Stimulated activated CD4-positive, alpha-beta T cell treated with anti-CD3 and anti-CD28 coated beads, Interleukin-1b, Interleukin-23, amount 100 ng/mL, for 48 hours (primary cell): ENCODE measurements around the gene IRF2BPL.

Experiments used
- DNase-seq: peaks from one replicate; pipeline ENCODE4 v3.0.0-alpha.2; 2020

Gene IRF2BPL

DNA sequence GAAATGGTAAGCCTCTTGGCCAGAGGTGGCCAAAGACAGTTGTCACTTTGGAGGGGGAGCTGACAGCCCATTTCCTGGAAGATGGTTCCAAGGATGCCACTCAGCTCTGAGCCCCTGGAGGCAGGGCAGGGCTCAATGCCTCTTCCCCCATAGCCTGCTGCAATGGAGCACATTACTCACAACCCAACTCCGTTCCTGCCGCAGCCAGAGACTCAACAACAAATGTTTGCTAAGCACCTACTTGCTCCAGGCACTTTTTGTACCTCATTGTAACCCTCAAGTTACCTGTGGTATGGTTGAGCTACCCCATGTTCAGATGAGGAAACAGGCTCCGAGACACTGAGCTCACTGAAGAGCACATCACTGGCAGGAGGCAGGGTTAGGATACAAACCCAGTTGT, 19.5 kb downstream of the IRF2BPL start:
- DNase-seq = no peak

GRCh38 chr14:77008541-77008940, 20.0 kb downstream of the IRF2BPL start:
- DNase-seq = no peak

DNA sequence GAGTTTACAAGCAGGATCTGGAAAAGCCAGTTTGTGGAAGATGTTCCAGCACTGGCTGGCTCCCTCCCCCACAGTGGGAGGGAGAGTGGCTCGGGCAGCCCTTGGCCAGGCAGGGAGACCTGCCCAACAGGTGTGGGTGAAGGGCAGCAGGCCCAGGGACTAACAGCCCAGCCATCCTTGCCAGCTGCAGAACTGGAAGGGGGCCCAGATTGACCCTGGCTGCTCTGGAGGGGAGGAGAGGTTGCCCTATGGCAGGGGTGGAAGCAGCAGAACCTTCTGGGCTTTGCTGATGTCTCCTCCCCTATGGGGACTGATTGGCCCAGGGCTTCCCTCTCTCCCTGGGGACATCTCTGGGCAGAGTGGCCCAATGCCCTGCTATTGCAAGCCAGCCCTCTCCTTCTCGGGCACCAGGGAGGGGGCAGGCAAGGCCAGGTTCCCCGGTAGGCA, 20.5 kb downstream of the IRF2BPL start:
- no peak for DNase-seq

GRCh38 chr14:77007183-77007974, 21.1 kb downstream of the IRF2BPL start:
- DNase-seq = no peak

GRCh38 chr14:77006132-77006531, 22.4 kb downstream of the IRF2BPL start:
- DNase-seq = no peak

DNA sequence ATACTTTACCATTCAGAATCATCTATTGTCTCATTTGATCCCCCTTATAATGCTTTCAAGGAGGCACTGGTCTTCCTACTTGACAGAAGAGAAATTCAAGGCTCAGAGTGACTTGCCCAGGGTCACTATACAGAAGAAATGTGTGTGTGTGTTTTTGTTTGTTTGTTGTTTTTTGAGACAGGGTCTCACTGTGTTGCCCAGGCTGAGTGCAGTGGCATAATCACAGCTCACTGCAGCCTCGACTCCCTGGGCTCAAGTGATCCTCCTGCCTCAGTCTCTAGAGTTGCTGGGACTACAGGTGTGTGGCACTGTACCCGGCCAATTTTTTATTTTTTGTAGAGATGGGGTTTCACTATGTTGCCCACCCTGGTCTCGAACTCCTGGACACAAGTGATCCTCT, 22.9 kb downstream of the IRF2BPL start:
- no peak for DNase-seq

- DNase-seq = no peak
Measured at GRCh38 chr14:77004711-77005460, 23.6 kb downstream of the IRF2BPL start.

DNA sequence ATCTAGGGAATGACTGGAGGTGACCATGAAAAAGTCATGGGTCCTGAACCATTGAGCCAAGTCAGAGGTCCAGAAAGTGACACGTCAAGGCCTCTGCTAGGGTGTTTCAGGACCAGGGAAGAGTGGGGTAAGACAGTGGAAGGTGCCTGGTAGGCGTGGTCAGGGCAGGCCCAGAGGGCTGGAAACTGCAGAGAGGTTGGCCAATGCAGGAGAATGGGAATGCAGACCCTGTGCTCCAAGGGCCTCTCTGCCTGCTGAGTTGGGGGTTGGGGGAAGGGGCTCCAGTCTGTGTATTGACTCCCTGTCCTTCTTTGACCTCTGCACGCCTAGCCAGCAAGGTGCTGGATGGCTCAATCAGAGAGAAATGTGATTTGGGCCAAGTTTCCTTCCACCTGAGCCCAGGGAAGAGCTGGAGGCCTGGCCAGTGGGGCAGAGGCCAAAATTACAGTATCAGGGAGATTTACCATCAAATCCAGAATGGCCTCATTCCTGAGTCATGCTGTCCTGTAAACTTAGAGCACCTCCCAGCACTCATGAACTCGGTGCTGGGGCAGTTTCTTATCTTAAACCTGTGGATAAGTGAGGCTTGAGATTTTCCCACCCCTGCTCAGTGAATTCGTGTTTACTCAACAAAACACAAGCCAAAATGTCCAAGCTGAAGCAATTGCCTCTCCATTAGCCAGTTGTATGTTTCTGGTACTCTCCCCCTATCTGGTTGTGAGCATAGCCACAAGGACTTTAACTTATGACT, 24.4 kb downstream of the IRF2BPL start:
- no peak for DNase-seq

DNA sequence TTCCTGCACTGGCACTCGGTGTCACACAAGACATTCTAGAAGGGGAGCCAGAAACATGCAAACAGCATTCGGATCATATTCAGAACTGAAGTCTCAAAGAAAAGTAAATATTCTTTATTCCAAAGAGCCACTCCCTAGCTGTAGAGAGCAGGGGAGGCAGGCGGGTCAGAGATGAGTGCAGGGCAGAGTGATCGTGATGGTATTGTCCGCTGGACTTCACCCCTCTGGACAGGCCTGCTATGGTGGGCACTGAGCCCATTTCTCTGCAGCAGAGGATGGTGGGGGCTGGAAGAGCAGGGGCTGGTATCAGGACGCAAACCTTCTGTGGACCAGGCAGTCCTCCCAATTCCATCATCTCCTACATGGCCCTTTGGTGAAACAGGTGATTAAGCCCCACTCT, 25.6 kb downstream of the IRF2BPL start:
- no peak for DNase-seq

GRCh38 chr14:77002335-77002734, 26.2 kb downstream of the IRF2BPL start:
- DNase-seq = no peak

GRCh38 chr14:77000340-77001270, 27.9 kb downstream of the IRF2BPL start:
- DNase-seq = no peak

- DNase-seq = no peak
Measured at GRCh38 chr14:76998910-76999309, 29.6 kb downstream of the IRF2BPL start.

GRCh38 chr14:76997257-76997970, 31.1 kb downstream of the IRF2BPL start:
- no peak for DNase-seq

- no peak for DNase-seq
Measured at GRCh38 chr14:76996563-76997146, 31.9 kb downstream of the IRF2BPL start.

- DNase-seq = peak; percentile 21
Measured at GRCh38 chr14:76995279-76996035, 33.1 kb downstream of the IRF2BPL start.

- no peak for DNase-seq
Measured at GRCh38 chr14:76993752-76994151, 34.8 kb downstream of the IRF2BPL start.

- DNase-seq = no peak
Measured at GRCh38 chr14:76990084-76990483, 38.4 kb downstream of the IRF2BPL start.

GRCh38 chr14:76987956-76988520, 40.5 kb downstream of the IRF2BPL start:
- DNase-seq = no peak

DNA sequence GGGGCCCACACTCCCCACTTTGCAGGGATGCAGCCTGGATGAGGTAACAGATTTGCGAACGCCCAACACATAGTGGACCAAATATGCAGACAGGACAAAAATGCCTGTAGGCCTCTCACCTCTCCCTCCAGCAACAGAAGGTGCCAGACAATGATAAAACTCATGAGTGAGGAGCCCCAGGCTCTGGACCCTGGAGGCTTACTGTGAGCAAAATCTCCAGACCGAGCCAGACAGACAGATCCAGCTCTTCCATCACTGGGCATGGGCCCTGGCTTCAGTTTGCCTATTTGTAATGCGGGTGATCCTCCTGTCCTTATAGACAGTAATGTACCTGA, 42.3 kb downstream of the IRF2BPL start:
- no peak for DNase-seq

DNA sequence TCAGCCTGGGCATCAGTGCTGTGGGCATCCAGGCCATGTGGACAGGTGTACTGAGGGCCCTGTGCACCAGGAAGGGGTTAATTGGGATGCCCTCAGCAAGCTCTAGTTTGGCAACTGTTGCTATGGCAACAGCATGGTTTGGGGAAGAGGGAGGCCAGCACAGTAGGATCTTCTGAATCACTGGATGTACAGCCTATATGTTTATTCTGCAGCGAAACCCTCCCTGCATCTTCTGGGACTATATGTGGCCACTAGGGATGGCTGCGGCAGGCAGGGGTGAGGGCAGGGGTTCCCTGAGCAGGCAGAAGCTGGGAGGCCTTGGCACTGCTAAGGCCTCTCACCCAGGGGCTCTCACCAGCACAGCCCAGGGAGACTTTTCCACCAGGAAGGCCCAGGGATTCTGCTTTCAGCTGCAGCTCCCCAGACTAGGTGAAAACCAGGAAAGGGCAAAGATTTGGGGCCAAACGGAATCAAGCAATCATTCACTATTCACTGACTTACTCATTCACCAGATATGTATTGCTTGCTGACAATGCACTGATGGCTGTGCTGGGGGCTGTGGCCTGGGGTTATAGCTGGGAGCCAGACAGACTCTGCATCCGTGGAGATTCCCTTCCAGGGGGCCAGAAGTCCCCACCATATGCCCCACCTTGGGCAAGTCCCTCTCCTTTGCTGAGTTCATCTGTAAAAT, 42.8 kb downstream of the IRF2BPL start:
- DNase-seq = no peak
